Adrenal gland (tissue), 12 donors: Measurements from ENCODE around the gene CLIP1. TPM values are rescaled to one million over a fixed set of nuclear protein-coding genes. Genes with fewer than 3 reads are reported as not detected.

ENCODE experiments used
- DNase-seq, 7 donors: peaks; one replicate each; pipeline ENCODE4 v3.0.0-alpha.2; 2019 to 2020
- H3K27ac ChIP-seq, 5 donors: fragments of 200-600 bp; sonication (generic) in 4 of 5; 1 replicate in 3 of 5; 2 replicates in 2 of 5; pipeline versions ENCODE4 v1.5.1 to v1.8.0; 2016 to 2020; ENCODE audit warnings: mild to moderate bottlenecking in 1 of 5
- H3K27me3 ChIP-seq: fragments of 200-600 bp; 2 replicates; pipeline ENCODE4 v1.8.0; 2021
- H3K36me3 ChIP-seq, 2 donors: fragments of 200-600 bp; replicated peaks in 1 of 2; 1 replicate in 1 of 2; 2 replicates in 1 of 2; pipeline versions ENCODE4 v1.5.1 to v1.8.0; 2018 to 2022
- H3K4me1 ChIP-seq, 2 donors: fragments of 200-600 bp; replicated peaks in 1 of 2; 1 replicate in 1 of 2; 2 replicates in 1 of 2; pipeline versions ENCODE4 v1.5.1 to v1.8.0; 2018 to 2021
- H3K4me3 ChIP-seq, 4 donors: fragments of 200-600 bp; sonication (generic) in 3 of 4; one replicate each; pipeline ENCODE4 v1.5.1; 2016 to 2018
- H3K9me3 ChIP-seq, 3 donors: fragments of 200-600 bp; sonication (generic) in 1 of 3; replicated peaks in 1 of 3; 1 replicate in 2 of 3; 2 replicates in 1 of 3; pipeline versions ENCODE4 v1.5.1 to v1.8.0; 2016 to 2021
- CTCF ChIP-seq, 6 experiments: fragments of 450-650 bp in 4 of 6; fragments of 200-600 bp in 2 of 6; sonication (generic) in 1 of 6; IDR thresholded peaks; 1 replicate in 5 of 6; 2 replicates in 1 of 6; pipeline versions ENCODE4 v1.5.1 to v1.8.0; 2016 to 2021; ENCODE audit warnings: antibody characterized with exemption in 6 of 6, mild to moderate bottlenecking in 2 of 6, moderate library complexity in 1 of 6
- POLR2A ChIP-seq, 2 donors: fragments of 450-650 bp; IDR thresholded peaks; one replicate each; pipeline ENCODE4 v1.6.1; 2017; ENCODE audit warnings: antibody characterized with exemption in 2 of 2, mild to moderate bottlenecking in 2 of 2, moderate library complexity in 1 of 2
- WGBS, 4 donors: extraction: QIAGEN DNeasy Blood & Tissue Kit in 2 of 4; methylation state at CpG; one replicate each; pipeline versions ENCODE4 v1.1.5 to v1.1.7; 2013 to 2017; 5-methylcytosine and 5-hydroxymethylcytosine counted together
- intact Hi-C, 2 donors: fragments of 100-400 bp; cut with DNase I; formaldehyde crosslinking; loops; one replicate each; pipeline versions ENCODE4 v1.14.1 to v1.15.0; 2022 to 2023
- polyA plus RNA-seq, 3 donors: library from polyadenylated mRNA; stranded (reverse); fragments of 200-250 nt in 2 of 3; fragments of 350-450 nt in 1 of 3; fragmentation: Illumina TruSeq in 1 of 3; extraction: RNeasy Lipid Tissue Mini Kit (QIAGEN cat#74804) in 1 of 3; gene quantifications; one replicate each; pipeline ENCODE4 v1.2.3, GENCODE V29; 2013 to 2014
- total RNA-seq, 9 donors: library from RNA; depleted of rRNA in 4 of 9; stranded (reverse); fragments of >200 nt in 4 of 9; fragments of 120-200 nt in 1 of 9; fragmentation: NEBNext Ultra II Directional in 1 of 9; extraction: Animal tissue kit (Norgen Biotek cat#: 25700) in 1 of 9; gene quantifications; one replicate each; pipeline versions ENCODE4 v1.1.0 to v1.2.4, GENCODE V29; 2013 to 2023
- donor health status: healthy with polysubstance abuse.
- donor health status: Bipolar disorder and iron deficiency.
- donor health status: DM: yes; HTN: yes; CAD: no.
- donor health status: DM: no; HTN: no; CAD: no.
- donor health status: DM: no; HTN: no; CAD: no.
- donor health status: DM: yes; HTN: yes; CAD: no.

CLIP1 gene
- total and polyA plus RNA-seq, 12 donors: 22.8 to 134 (median 88.9) TPM

GRCh38 chr12:122411537-122411936, 10.9 kb downstream of the CLIP1 start:
- no peaks in the 10 kb centered on the region for H3K36me3 ChIP-seq
- TF ChIP-seq CTCF (IDR thresholded peaks at IDR 0.05): no peak
- no peak for TF ChIP-seq POLR2A (IDR thresholded peaks at IDR 0.05)
- no peak overlapping the region for H3K27ac ChIP-seq
- DNase-seq: no peak
- WGBS, 4 donors: 74 to 79% (median 75%) methylated on average over 3 of the region's 3 CpGs
- intact Hi-C loops: no loop called here
- no peaks in the 10 kb centered on the region for H3K27me3 ChIP-seq
- H3K4me1 ChIP-seq: peaks cover 32 to 37% of the 10 kb centered on the region in 2 donors
- no peak overlapping the region for H3K4me3 ChIP-seq
- H3K9me3 ChIP-seq: no peaks in the 10 kb centered on the region

GRCh38 chr12:122407208-122407607, 15.3 kb downstream of the CLIP1 start:
- intact Hi-C loops: loop anchor here in 1 of 2 donors (10.0 kb wide), 1 partner anchor 58 kb away; no protein-coding TSS in a partner anchor
- WGBS, 4 donors: 77 to 83% (median 79%) methylated on average over 3 of the region's 3 CpGs
- peaks cover 23 to 34% of the 10 kb centered on the region in 2 donors for H3K4me1 ChIP-seq

GRCh38 chr12:122406701-122407164, 15.7 kb downstream of the CLIP1 start:
- Histone ChIP-seq H3K27ac (peak overlapping the region; percentile 23 to 75 (median 62)), H3K9me3 (no peaks in the 10 kb centered on the region), H3K36me3 (no peaks in the 10 kb centered on the region), H3K27me3 (no peaks in the 10 kb centered on the region), H3K4me3 (no peak overlapping the region), H3K4me1 (peaks cover 23 to 34% of the 10 kb centered on the region in 2 donors)
- DNase-seq: no peak
- TF ChIP-seq POLR2A (IDR thresholded peaks at IDR 0.05) (no peak), CTCF (IDR thresholded peaks at IDR 0.05) (no peak)
- intact Hi-C loops: loop anchor here in 1 of 2 donors (10.0 kb wide), 1 partner anchor 58 kb away; no protein-coding TSS in a partner anchor
- WGBS, 4 donors: 33 to 36% (median 34%) methylated on average over 3 of the region's 3 CpGs

More at GRCh38 chr12:122407208-122407607, 15.3 kb downstream of the CLIP1 start:
- H3K4me3 ChIP-seq: no peak overlapping the region
- peak overlapping the region; percentile 6 to 75 (median 60) for H3K27ac ChIP-seq
- no peaks in the 10 kb centered on the region for H3K27me3 ChIP-seq
- TF ChIP-seq CTCF (IDR thresholded peaks at IDR 0.05): no peak
- TF ChIP-seq POLR2A (IDR thresholded peaks at IDR 0.05): no peak
- no peak for DNase-seq
- no peaks in the 10 kb centered on the region for H3K9me3 ChIP-seq
- no peaks in the 10 kb centered on the region for H3K36me3 ChIP-seq

GRCh38 chr12:122403831-122404230, 18.6 kb downstream of the CLIP1 start:
- intact Hi-C loops: loop anchor here in 1 of 2 donors (10.0 kb wide), 1 partner anchor 61 kb away; no protein-coding TSS in a partner anchor
- DNase-seq: no peak
- 92 to 96% (median 94%) methylated on average over 9 to 12 of the region's 12 CpGs for WGBS, 4 donors
- Histone ChIP-seq H3K27ac (peak overlapping the region in 1 of 5 donors; percentile 7), H3K9me3 (no peaks in the 10 kb centered on the region), H3K36me3 (no peaks in the 10 kb centered on the region), H3K4me1 (peaks cover 39 to 58% of the 10 kb centered on the region in 2 donors), H3K4me3 (no peak overlapping the region), H3K27me3 (no peaks in the 10 kb centered on the region)
- TF ChIP-seq CTCF (IDR thresholded peaks at IDR 0.05) (no peak), POLR2A (IDR thresholded peaks at IDR 0.05) (no peak)
